Sigmoid colon (tissue), 4 donors: Measurements from ENCODE around the gene HAO1.

Experiments used
- EP300 ChIP-seq, 4 donors: sonication (generic); formaldehyde crosslinking; IDR thresholded peaks; one replicate each; pipeline ENCODE4 v1.6.1; 2017; ENCODE audit warnings: antibody characterized with exemption in 4 of 4
- POLR2A ChIP-seq, 2 donors: fragments of 450-650 bp; IDR thresholded peaks; one replicate each; pipeline ENCODE4 v1.6.1; 2016; ENCODE audit warnings: antibody characterized with exemption in 2 of 2, mild to moderate bottlenecking in 2 of 2, moderate library complexity in 2 of 2
- POLR2AphosphoS5 ChIP-seq, 4 donors: sonication (generic); formaldehyde crosslinking; IDR thresholded peaks; one replicate each; pipeline ENCODE4 v1.6.1; 2017; ENCODE audit warnings: antibody characterized with exemption in 4 of 4
- TF ChIP-seq, protein P1 (sequence below), 4 experiments: fragments of 450-650 bp in 3 of 4; fragments of 200-600 bp in 1 of 4; IDR thresholded peaks; one replicate each; pipeline ENCODE4 v1.5.1; 2016 to 2019; ENCODE audit warnings: antibody characterized with exemption in 4 of 4, mild to moderate bottlenecking in 3 of 4, moderate library complexity in 2 of 4

DNA sequence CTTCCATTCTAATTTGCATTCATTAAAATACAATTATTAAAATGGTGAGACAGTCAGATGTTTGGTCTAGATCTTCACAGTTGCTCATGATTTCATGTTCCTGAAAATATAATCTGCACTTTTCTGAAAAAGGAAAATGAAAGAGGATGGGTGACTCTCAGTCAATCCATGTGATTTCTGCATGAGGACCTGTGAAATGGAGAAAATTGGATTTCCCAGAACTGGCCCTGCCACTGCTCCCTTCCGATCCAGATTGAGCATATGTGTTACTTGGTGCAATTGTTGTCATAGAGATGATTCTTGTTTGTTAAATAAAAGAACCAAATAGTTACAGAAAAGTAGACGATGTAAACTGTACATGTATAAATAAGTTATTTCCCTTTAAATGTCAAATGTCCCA, 37.4 kb downstream of the HAO1 start:
- TF ChIP-seq, protein P1, sequence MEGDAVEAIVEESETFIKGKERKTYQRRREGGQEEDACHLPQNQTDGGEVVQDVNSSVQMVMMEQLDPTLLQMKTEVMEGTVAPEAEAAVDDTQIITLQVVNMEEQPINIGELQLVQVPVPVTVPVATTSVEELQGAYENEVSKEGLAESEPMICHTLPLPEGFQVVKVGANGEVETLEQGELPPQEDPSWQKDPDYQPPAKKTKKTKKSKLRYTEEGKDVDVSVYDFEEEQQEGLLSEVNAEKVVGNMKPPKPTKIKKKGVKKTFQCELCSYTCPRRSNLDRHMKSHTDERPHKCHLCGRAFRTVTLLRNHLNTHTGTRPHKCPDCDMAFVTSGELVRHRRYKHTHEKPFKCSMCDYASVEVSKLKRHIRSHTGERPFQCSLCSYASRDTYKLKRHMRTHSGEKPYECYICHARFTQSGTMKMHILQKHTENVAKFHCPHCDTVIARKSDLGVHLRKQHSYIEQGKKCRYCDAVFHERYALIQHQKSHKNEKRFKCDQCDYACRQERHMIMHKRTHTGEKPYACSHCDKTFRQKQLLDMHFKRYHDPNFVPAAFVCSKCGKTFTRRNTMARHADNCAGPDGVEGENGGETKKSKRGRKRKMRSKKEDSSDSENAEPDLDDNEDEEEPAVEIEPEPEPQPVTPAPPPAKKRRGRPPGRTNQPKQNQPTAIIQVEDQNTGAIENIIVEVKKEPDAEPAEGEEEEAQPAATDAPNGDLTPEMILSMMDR (IDR thresholded peaks at IDR 0.05) = no peak
- TF ChIP-seq POLR2AphosphoS5 (IDR thresholded peaks at IDR 0.05) = no peak
- TF ChIP-seq EP300 (IDR thresholded peaks at IDR 0.05) = no peak
- TF ChIP-seq POLR2A (IDR thresholded peaks at IDR 0.05) = no peak
